Transverse colon (tissue), 4 donors: ENCODE data around the gene ATP6V1C2.

ENCODE experiments used
- CTCF ChIP-seq, 5 experiments: fragments of 200-600 bp in 3 of 5; fragments of 450-650 bp in 2 of 5; sonication (generic) in 3 of 5; IDR thresholded peaks; 1 replicate in 2 of 5; 2 replicates in 3 of 5; pipeline ENCODE4 v1.5.1; 2016 to 2017; ENCODE audit warnings: antibody characterized with exemption in 5 of 5, inconsistent platforms in 3 of 5, mild to moderate bottlenecking in 2 of 5, moderate library complexity in 1 of 5
- EP300 ChIP-seq: sonication (generic); formaldehyde crosslinking; IDR thresholded peaks from one replicate; pipeline ENCODE4 v1.6.1; 2017; ENCODE audit warnings: antibody characterized with exemption, low read depth
- POLR2A ChIP-seq: fragments of 450-650 bp; IDR thresholded peaks from one replicate; pipeline ENCODE4 v1.6.1; 2016; ENCODE audit warnings: antibody characterized with exemption, mild to moderate bottlenecking, moderate library complexity
- POLR2AphosphoS5 ChIP-seq, 3 donors: sonication (generic); formaldehyde crosslinking; IDR thresholded peaks; one replicate each; pipeline ENCODE4 v1.6.1; 2016; ENCODE audit warnings: antibody characterized with exemption in 3 of 3

- TF ChIP-seq CTCF (IDR thresholded peaks at IDR 0.05) (no peak), POLR2A (no peak), POLR2AphosphoS5 (IDR thresholded peaks at IDR 0.05) (no peak), EP300 (no peak)
Measured at GRCh38 chr2:10826625-10827024, 105.2 kb downstream of the ATP6V1C2 start.
